Breast epithelium (tissue), 3 donors: ENCODE data around the gene PCK2.

ENCODE experiments used
- CTCF ChIP-seq, 3 donors: fragments of 450-650 bp; IDR thresholded peaks; one replicate each; pipeline ENCODE4 v1.5.1; 2016 to 2017; ENCODE audit warnings: antibody characterized with exemption in 3 of 3, mild to moderate bottlenecking in 3 of 3, moderate library complexity in 3 of 3
- POLR2A ChIP-seq: fragments of 450-650 bp; IDR thresholded peaks from one replicate; pipeline ENCODE4 v1.6.1; 2016; ENCODE audit warnings: antibody characterized with exemption, mild to moderate bottlenecking, moderate library complexity
- POLR2AphosphoS5 ChIP-seq, 3 donors: sonication (generic); formaldehyde crosslinking; IDR thresholded peaks; one replicate each; pipeline ENCODE4 v1.6.1; 2017; ENCODE audit warnings: antibody characterized with exemption in 3 of 3

GRCh38 chr14:24144451-24144850 lies 50.3 kb downstream of the PCK2 start:
- TF ChIP-seq CTCF (IDR thresholded peaks at IDR 0.05) (no peak), POLR2AphosphoS5 (IDR thresholded peaks at IDR 0.05) (no peak), POLR2A (no peak)
